ENCODE data around the gene MMP23B. TPM values are rescaled to one million over a fixed set of nuclear protein-coding genes. Genes with fewer than 3 reads are reported as not detected.

MMP23B gene
- total and polyA plus RNA-seq, 2 donors from 2014 or later, result 4.0 to 7.1 TPM

- peaks cover 0 to 5% (median 0%) of the 10 kb centered on the region in 3 donors for H3K4me1 ChIP-seq (ENCODE audit: control insufficient read depth in 2 of 3, insufficient read depth in 2 of 3, low read depth in 1 of 3, low read length in 3 of 3)
- FAIRE-seq (no peak), DNase-seq (no peak)
- H3K27ac ChIP-seq (ENCODE audit: low read depth in 2 of 2, low read length in 2 of 2), result no peak overlapping the region
- no peak overlapping the region for H3K9ac ChIP-seq (ENCODE audit: low read length in 3 of 3)
- no peak for TF ChIP-seq CTCF (IDR thresholded peaks at IDR 0.05; ENCODE audit: borderline replicate concordance, extremely low read depth, insufficient read depth)
- no peaks in the 10 kb centered on the region for H3K9me3 ChIP-seq (ENCODE audit: control insufficient read depth in 2 of 3, insufficient read depth in 1 of 3, low read length in 3 of 3)
- H3K36me3 ChIP-seq (ENCODE audit: control insufficient read depth in 2 of 3, insufficient read depth in 3 of 3, low read length in 3 of 3), result no peaks in the 10 kb centered on the region
- H3K4me3 ChIP-seq (ENCODE audit: low read length in 3 of 3), result no peak overlapping the region
- H3K27me3 ChIP-seq (ENCODE audit: control insufficient read depth, insufficient read depth, low read length), result peaks cover 3% of the 10 kb centered on the region
- intact Hi-C loops (cut with DNase I), result no loop called here
Measured at GRCh38 chr1:1604374-1605033, 27.5 kb upstream of the MMP23B start.

DNA sequence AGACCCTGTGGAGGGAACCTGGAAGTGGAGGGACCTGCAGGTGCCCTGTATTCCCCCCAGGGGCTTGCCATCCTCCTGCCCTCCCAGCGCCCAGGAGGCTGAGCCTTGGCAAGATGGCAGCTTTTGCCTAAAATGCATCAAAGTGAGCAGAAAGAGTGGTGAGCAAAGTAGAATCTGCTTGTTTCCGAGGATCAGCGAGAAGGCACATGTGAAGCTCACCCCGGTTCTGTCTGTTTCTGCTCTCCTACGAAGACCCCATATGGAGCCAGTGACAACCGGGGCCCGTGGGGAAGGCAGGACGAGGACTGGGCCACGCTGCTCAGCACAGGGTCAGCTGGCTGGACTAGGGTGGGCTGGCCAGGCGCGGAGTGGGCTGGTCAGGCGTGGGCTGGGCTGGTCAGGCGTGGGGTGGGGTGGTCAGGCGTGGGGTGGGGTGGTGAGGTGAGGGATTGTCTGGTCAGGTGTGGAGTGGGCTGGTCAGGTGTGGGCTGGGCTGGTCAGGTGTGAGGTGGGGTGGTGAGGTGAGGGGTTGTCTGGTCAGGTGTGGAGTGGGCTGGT, 26.9 kb upstream of the MMP23B start:
- peaks cover 0 to 4% (median 0%) of the 10 kb centered on the region in 3 donors for H3K4me1 ChIP-seq (ENCODE audit: control insufficient read depth in 2 of 3, insufficient read depth in 2 of 3, low read depth in 1 of 3, low read length in 3 of 3)
- no peak overlapping the region for H3K9ac ChIP-seq (ENCODE audit: low read length in 3 of 3)
- H3K36me3 ChIP-seq (ENCODE audit: control insufficient read depth in 2 of 3, insufficient read depth in 3 of 3, low read length in 3 of 3), result no peaks in the 10 kb centered on the region
- H3K4me3 ChIP-seq (ENCODE audit: low read length in 3 of 3), result no peak overlapping the region
- H3K27ac ChIP-seq (ENCODE audit: low read depth in 2 of 2, low read length in 2 of 2), result no peak overlapping the region
- FAIRE-seq (no peak), DNase-seq (no peak)
- intact Hi-C loops (cut with DNase I), result no loop called here
- H3K9me3 ChIP-seq (ENCODE audit: control insufficient read depth in 2 of 3, insufficient read depth in 1 of 3, low read length in 3 of 3), result no peaks in the 10 kb centered on the region
- TF ChIP-seq CTCF (IDR thresholded peaks at IDR 0.05; ENCODE audit: borderline replicate concordance, extremely low read depth, insufficient read depth), result no peak
- H3K27me3 ChIP-seq (ENCODE audit: control insufficient read depth, insufficient read depth, low read length), result peaks cover 3% of the 10 kb centered on the region

- Histone ChIP-seq H3K4me3 (ENCODE audit: low read length in 3 of 3) (no peak overlapping the region), H3K27me3 (ENCODE audit: control insufficient read depth, insufficient read depth, low read length) (peaks cover 3% of the 10 kb centered on the region), H3K9ac (ENCODE audit: low read length in 3 of 3) (no peak overlapping the region), H3K27ac (ENCODE audit: low read depth in 2 of 2, low read length in 2 of 2) (no peak overlapping the region), H3K4me1 (ENCODE audit: control insufficient read depth in 2 of 3, insufficient read depth in 2 of 3, low read depth in 1 of 3, low read length in 3 of 3) (peaks cover 0 to under 1% (median 0%) of the 10 kb centered on the region in 3 donors), H3K9me3 (ENCODE audit: control insufficient read depth in 2 of 3, insufficient read depth in 1 of 3, low read length in 3 of 3) (no peaks in the 10 kb centered on the region), H3K36me3 (ENCODE audit: control insufficient read depth in 2 of 3, insufficient read depth in 3 of 3, low read length in 3 of 3) (no peaks in the 10 kb centered on the region)
- intact Hi-C loops (cut with DNase I), result no loop called here
- FAIRE-seq (no peak), DNase-seq (no peak)
- TF ChIP-seq CTCF (IDR thresholded peaks at IDR 0.05; ENCODE audit: borderline replicate concordance, extremely low read depth, insufficient read depth), result no peak
Measured at GRCh38 chr1:1605724-1606123, 26.2 kb upstream of the MMP23B start.

Data from kidney (tissue), 14 donors.